Measurements from ENCODE around the gene ATG7.

The ATG7 gene

GRCh38 chr3:11602239-11602840 is 330.1 kb downstream of the ATG7 start:
- no peak for DNase-seq

- DNase-seq: no peak
Observed at GRCh38 chr3:11602886-11603527, 330.8 kb downstream of the ATG7 start.

- DNase-seq: no peak
Observed at GRCh38 chr3:11603628-11604027, 331.4 kb downstream of the ATG7 start.

GRCh38 chr3:11604139-11604892 is 332.1 kb downstream of the ATG7 start:
- no peak for DNase-seq

- no peak for DNase-seq
Observed at GRCh38 chr3:11605398-11605797, 333.2 kb downstream of the ATG7 start.

GRCh38 chr3:11606090-11606784 is 334.0 kb downstream of the ATG7 start:
- DNase-seq: no peak

- DNase-seq: no peak
Observed at GRCh38 chr3:11606865-11607440, 334.8 kb downstream of the ATG7 start.
